Heart left ventricle (tissue), 13 donors: ENCODE measurements around the gene KCNMB2.

ENCODE experiments used
- CTCF ChIP-seq, 12 donors: fragments of 200-600 bp; sonication (generic) in 4 of 12; IDR thresholded peaks; one replicate each; pipeline versions ENCODE4 v1.5.0 to v1.8.0; 2018 to 2022; ENCODE audit warnings: antibody characterized with exemption in 12 of 12, mild to moderate bottlenecking in 5 of 12
- POLR2A ChIP-seq, 2 donors: fragments of 450-650 bp; IDR thresholded peaks; one replicate each; pipeline ENCODE4 v1.6.1; 2017; ENCODE audit warnings: antibody characterized with exemption in 2 of 2, mild to moderate bottlenecking in 2 of 2, moderate library complexity in 2 of 2
- donor health status: ischemic (EF 13 %, LVEDD 7.1; RV severe dilation, severe dysfunction).
- donor health status: DM: no; HTN: yes; CAD: no.
- donor health status: DM: no; HTN: no; CAD: no.
- donor health status: ischemic (EF 25% LVEDD 6.9; RV normal size, moderate dysfunction).
- donor health status: ischemic (EF 25% LVEDD 5.7; RV mildly dilated, moderate dysfunction).
- donor health status: ischemic (EF 35%, LVEDD 5.7; RV mildly dilated, moderate dysfunction).
- donor health status: nonischemic (EF 11% LVEDD 7.7; RV severe dilation, severe dysfunction).
- donor health status: DM: yes; HTN: yes; CAD: no.
- donor health status: PGD.
- donor health status: ischemic (EF 29% LVEDD 5.4; RV normal size, mild dysfunction).
- donor health status: nonischemic (EF 23%, LVEDD 6.1; RV moderate dilation, normal function).

- TF ChIP-seq CTCF (IDR thresholded peaks at IDR 0.05), result no peak
- TF ChIP-seq POLR2A (IDR thresholded peaks at IDR 0.05), result no peak
Observed at GRCh38 chr3:178514401-178514800, 21.8 kb upstream of the KCNMB2 start.
